Coronary artery (tissue), 2 donors: ENCODE measurements around the gene EPHB1.

ENCODE experiments used
- DNase-seq: peaks from one replicate; pipeline ENCODE4 v3.0.0-alpha.2; 2017; ENCODE audit warnings: low spot score
- H3K27ac ChIP-seq, 2 donors: fragments of 200-600 bp; sonication (generic); one replicate each; pipeline ENCODE4 v1.5.1; 2016 to 2019
- H3K4me3 ChIP-seq: fragments of 200-600 bp; sonication (generic); 2 replicates; pipeline ENCODE4 v1.5.1; 2016; ENCODE audit warnings: mild to moderate bottlenecking, moderate library complexity
- CTCF ChIP-seq: fragments of 200-600 bp; sonication (generic); IDR thresholded peaks from one replicate; pipeline ENCODE4 v1.5.1; 2019; ENCODE audit warnings: antibody characterized with exemption

EPHB1 gene

GRCh38 chr3:135149707-135150681 lies 354.9 kb downstream of the EPHB1 start:
- Histone ChIP-seq H3K4me3 (no peak overlapping the region), H3K27ac (no peak overlapping the region)
- TF ChIP-seq CTCF = no peak
- no peak for DNase-seq

DNA sequence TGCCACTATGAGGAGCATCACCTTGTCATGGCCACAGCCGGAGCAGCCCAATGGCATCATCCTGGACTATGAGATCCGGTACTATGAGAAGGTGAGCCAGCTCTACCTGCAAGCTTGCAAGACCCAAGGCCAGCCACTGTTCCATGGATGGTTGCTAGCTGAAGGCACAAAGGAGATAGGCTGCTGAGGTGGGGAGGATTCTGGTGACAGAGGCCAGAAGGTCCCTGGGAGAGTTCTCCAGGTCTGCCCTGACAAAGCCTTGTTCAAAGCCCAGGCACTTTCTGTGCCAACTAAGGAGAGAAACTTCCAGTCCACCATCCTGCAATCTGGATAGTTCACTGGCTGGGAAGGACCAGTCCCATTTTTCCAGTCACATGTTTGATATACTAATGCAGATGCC lies 359.1 kb downstream of the EPHB1 start:
- no peak overlapping the region for H3K4me3 ChIP-seq
- no peak for TF ChIP-seq CTCF
- no peak for DNase-seq
- no peak overlapping the region for H3K27ac ChIP-seq

GRCh38 chr3:135155228-135155627 lies 360.2 kb downstream of the EPHB1 start:
- H3K4me3 ChIP-seq = no peak overlapping the region
- H3K27ac ChIP-seq = no peak overlapping the region
- no peak for TF ChIP-seq CTCF

DNA sequence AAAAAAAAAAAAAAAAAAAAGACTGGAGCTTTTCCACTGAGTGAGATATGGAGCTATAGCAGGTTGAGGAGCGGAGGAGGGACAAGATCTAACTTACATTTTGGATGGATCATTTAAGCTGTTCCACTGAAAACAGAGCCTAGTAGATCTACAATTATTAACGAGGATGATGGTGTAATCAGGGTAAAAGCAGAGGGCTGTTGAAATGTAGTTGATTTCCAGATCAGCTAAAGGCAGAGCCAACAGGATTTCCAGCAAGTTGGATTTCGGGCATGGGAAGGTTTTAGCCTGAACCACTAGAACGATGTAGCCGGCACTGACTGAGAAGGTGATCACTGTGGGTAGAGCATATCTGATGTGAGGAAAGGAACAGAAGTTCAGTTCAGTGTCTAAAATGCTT lies 360.7 kb downstream of the EPHB1 start:
- Histone ChIP-seq H3K27ac (no peak overlapping the region), H3K4me3 (no peak overlapping the region)
- TF ChIP-seq CTCF = no peak
- DNase-seq = no peak

More at GRCh38 chr3:135155228-135155627, 360.2 kb downstream of the EPHB1 start:
- no peak for DNase-seq

GRCh38 chr3:135157045-135157740 lies 362.1 kb downstream of the EPHB1 start:
- no peak overlapping the region for H3K27ac ChIP-seq
- TF ChIP-seq CTCF = no peak
- peak; percentile 28 for DNase-seq
- no peak overlapping the region for H3K4me3 ChIP-seq

GRCh38 chr3:135158520-135158919 lies 363.5 kb downstream of the EPHB1 start:
- DNase-seq = peak; percentile 16
- TF ChIP-seq CTCF = no peak
- H3K27ac ChIP-seq = no peak overlapping the region
- no peak overlapping the region for H3K4me3 ChIP-seq
